Ovary (tissue), 9 donors: ENCODE results near the gene SH2D7. TPM values are rescaled to one million over a fixed set of nuclear protein-coding genes. Genes with fewer than 3 reads are reported as not detected.

Experiments used
- DNase-seq, 5 donors: peaks; one replicate each; pipeline ENCODE4 v3.0.0-alpha.2; 2019 to 2020
- H3K27ac ChIP-seq, 2 donors: fragments of 200-600 bp; one replicate each; pipeline versions ENCODE4 v1.5.1 to v1.8.0; 2019 to 2022
- H3K27me3 ChIP-seq: fragments of 200-600 bp; one replicate; pipeline ENCODE4 v1.8.0; 2022
- H3K36me3 ChIP-seq: fragments of 200-600 bp; sonication (generic); one replicate; pipeline ENCODE4 v1.5.1; 2019
- H3K4me1 ChIP-seq: one replicate; pipeline ENCODE4 v1.8.1; 2013; ENCODE audit warnings: mild to moderate bottlenecking, moderate library complexity; ENCODE audit not compliant: insufficient read depth
- H3K4me3 ChIP-seq: fragments of 200-600 bp; sonication (generic); one replicate; pipeline ENCODE4 v1.5.1; 2017
- H3K9me3 ChIP-seq, 2 donors: fragments of 200-600 bp in 1 of 2; sonication (generic) in 1 of 2; one replicate each; pipeline versions ENCODE4 v1.5.1 to v1.8.1; 2013 to 2019; ENCODE audit warnings: mild to moderate bottlenecking in 1 of 2, moderate library complexity in 1 of 2
- CTCF ChIP-seq, 3 donors: fragments of 450-650 bp in 2 of 3; fragments of 200-600 bp in 1 of 3; IDR thresholded peaks; one replicate each; pipeline versions ENCODE4 v1.5.1 to v1.8.0; 2016 to 2022; ENCODE audit warnings: antibody characterized with exemption in 3 of 3, mild to moderate bottlenecking in 1 of 3
- EP300 ChIP-seq: sonication (generic); formaldehyde crosslinking; IDR thresholded peaks from one replicate; pipeline ENCODE4 v1.6.1; 2017; ENCODE audit warnings: antibody characterized with exemption
- POLR2A ChIP-seq: fragments of 450-650 bp; IDR thresholded peaks from one replicate; pipeline ENCODE4 v1.6.1; 2017; ENCODE audit warnings: antibody characterized with exemption, mild to moderate bottlenecking, moderate library complexity
- WGBS, 3 donors: extraction: QIAGEN DNeasy Blood & Tissue Kit in 1 of 3; methylation state at CpG; one replicate each; pipeline versions ENCODE4 v1.1.5 to v1.1.7; 2013 to 2017; 5-methylcytosine and 5-hydroxymethylcytosine counted together
- intact Hi-C, 4 donors: fragments of 100-400 bp; cut with DNase I; formaldehyde crosslinking; loops; one replicate each; pipeline versions ENCODE4 v1.11.0 to v1.15.1; 2022 to 2023
- polyA plus RNA-seq, 2 donors: library from polyadenylated mRNA; stranded (reverse); fragments of 200-250 nt in 1 of 2; fragments of 350-450 nt in 1 of 2; fragmentation: Illumina TruSeq in 1 of 2; extraction: RNeasy Lipid Tissue Mini Kit (QIAGEN cat#74804) in 1 of 2; gene quantifications; one replicate each; pipeline ENCODE4 v1.2.3, GENCODE V29; 2013 to 2014
- total RNA-seq, 7 donors: library from RNA; depleted of rRNA in 2 of 7; stranded (reverse); fragments of >200 nt in 2 of 7; fragmentation: NEBNext Ultra II Directional in 3 of 7; extraction: Animal tissue kit (Norgen Biotek cat#: 25700) in 3 of 7; gene quantifications; one replicate each; pipeline versions ENCODE4 v1.1.0 to v1.2.4, GENCODE V29; 2016 to 2023
- donor health status: DM: no; HTN: no; CAD: no; lungs with moderate emphysema.
- donor health status: DM: no; HTN: no; CAD: no.
- donor health status: Bipolar disorder and iron deficiency.
- donor health status: DM: yes; HTN: yes; CAD: no.
- donor health status: DM: no; HTN: no; CAD: no.
- donor health status: DM: yes; HTN: yes; CAD: no.

Gene SH2D7
- total and polyA plus RNA-seq, 9 donors, result not detected

GRCh38 chr15:78110096-78110495, 17.7 kb downstream of the SH2D7 start:
- no peaks in the 10 kb centered on the region for H3K36me3 ChIP-seq
- H3K4me1 ChIP-seq, result no peaks in the 10 kb centered on the region
- whole genome bisulfite sequencing, 3 donors, result 87 to 94% (median 91%) methylated on average over 6 of the region's 6 CpGs
- H3K9me3 ChIP-seq, result no peaks in the 10 kb centered on the region
- H3K4me3 ChIP-seq, result no peak overlapping the region
- no peak overlapping the region for H3K27ac ChIP-seq
- TF ChIP-seq CTCF (IDR thresholded peaks at IDR 0.05) (no peak), POLR2A (no peak), EP300 (no peak)
- no peaks in the 10 kb centered on the region for H3K27me3 ChIP-seq
- intact Hi-C loops, result loop anchor here in 2 of 4 donors (2.0 to 5.0 kb wide), 4 partner anchors 132 to 372 kb away; no protein-coding TSS in a partner anchor
- peak in 1 of 5 donors; percentile 23 for DNase-seq

- Histone ChIP-seq H3K9me3 (no peaks in the 10 kb centered on the region), H3K27ac (no peak overlapping the region), H3K4me1 (no peaks in the 10 kb centered on the region), H3K27me3 (no peaks in the 10 kb centered on the region), H3K4me3 (no peak overlapping the region), H3K36me3 (no peaks in the 10 kb centered on the region)
- TF ChIP-seq EP300 (no peak), POLR2A (no peak), CTCF (IDR thresholded peaks at IDR 0.05) (no peak)
- intact Hi-C loops, result loop anchor here in 2 of 4 donors (2.0 to 5.0 kb wide), 4 partner anchors 131 to 371 kb away; no protein-coding TSS in a partner anchor
- DNase-seq, result peak in 1 of 5 donors; percentile 25
- WGBS, 3 donors, result 90 to 93% (median 91%) methylated on average over 10 of the region's 10 CpGs
Observed at GRCh38 chr15:78110916-78111475, 18.6 kb downstream of the SH2D7 start.

DNA sequence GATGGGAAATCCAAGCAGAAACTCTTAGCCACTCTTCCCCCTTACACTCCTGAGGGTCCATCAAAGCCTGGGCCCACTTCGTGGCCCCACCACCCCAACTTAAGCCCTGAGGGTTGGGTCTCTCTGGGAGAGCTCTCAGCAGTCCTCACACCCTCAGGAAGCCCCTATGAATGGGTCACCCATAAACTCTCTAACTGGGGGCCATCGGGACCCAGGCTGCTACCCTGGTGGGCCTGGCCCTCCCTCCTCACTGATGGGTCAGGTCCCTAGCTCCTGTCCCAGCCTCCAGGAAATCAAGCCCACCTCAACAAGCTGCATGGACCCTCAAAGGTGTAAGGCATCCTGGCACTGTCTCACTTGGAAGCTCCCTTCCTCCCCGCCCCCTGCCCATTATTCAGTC, 19.4 kb downstream of the SH2D7 start:
- H3K36me3 ChIP-seq, result no peaks in the 10 kb centered on the region
- H3K9me3 ChIP-seq, result no peaks in the 10 kb centered on the region
- DNase-seq, result peak in 1 of 5 donors; percentile 13
- TF ChIP-seq CTCF (IDR thresholded peaks at IDR 0.05), result no peak
- no peak for TF ChIP-seq EP300
- TF ChIP-seq POLR2A, result no peak
- no peak overlapping the region for H3K27ac ChIP-seq
- intact Hi-C loops, result loop anchor here in 3 of 4 donors (2.0 to 5.0 kb wide), 5 partner anchors 129 to 371 kb away; no protein-coding TSS in a partner anchor
- H3K4me1 ChIP-seq, result no peaks in the 10 kb centered on the region
- 70 to 96% (median 88%) methylated on average over 3 of the region's 3 CpGs for WGBS, 3 donors
- no peak overlapping the region for H3K4me3 ChIP-seq
- H3K27me3 ChIP-seq, result no peaks in the 10 kb centered on the region

DNA sequence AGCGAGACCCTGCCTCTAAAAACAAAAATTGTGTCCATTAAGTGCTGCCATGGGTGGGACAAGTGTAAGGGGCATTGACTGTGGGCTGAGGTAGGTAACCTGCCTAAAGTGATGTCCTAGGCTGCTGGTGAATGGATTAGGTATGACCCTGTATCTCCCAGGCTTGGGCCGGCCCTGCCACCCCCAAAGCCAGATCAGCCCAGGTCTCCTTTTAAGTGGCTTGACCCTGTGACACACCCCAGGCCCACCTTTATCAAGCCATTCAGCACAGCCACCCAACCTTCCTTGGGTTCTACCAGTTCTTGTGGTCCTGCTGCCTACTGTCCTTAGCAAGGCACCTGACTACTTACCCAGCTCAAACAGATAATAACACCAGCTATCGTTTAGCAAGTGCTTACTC, 20.2 kb downstream of the SH2D7 start:
- Histone ChIP-seq H3K4me3 (no peak overlapping the region), H3K9me3 (no peaks in the 10 kb centered on the region), H3K27me3 (no peaks in the 10 kb centered on the region), H3K36me3 (no peaks in the 10 kb centered on the region), H3K4me1 (no peaks in the 10 kb centered on the region), H3K27ac (no peak overlapping the region)
- 62 to 78% (median 72%) methylated on average over 3 of the region's 3 CpGs for WGBS, 3 donors
- TF ChIP-seq POLR2A (no peak), EP300 (no peak), CTCF (IDR thresholded peaks at IDR 0.05) (no peak)
- peak in 1 of 5 donors; percentile 19 for DNase-seq
- intact Hi-C loops, result loop anchor here in 3 of 4 donors (2.0 to 5.0 kb wide), 4 partner anchors 128 to 370 kb away; no protein-coding TSS in a partner anchor
